GM13977 (cell line): Measurements from ENCODE around the gene SLC24A5.

Source experiments
- DNase-seq: peaks from one replicate; pipeline ENCODE4 v3.0.0; 2012; ENCODE audit warnings: low spot score
- CTCF ChIP-seq: IDR thresholded peaks from 2 replicates; pipeline ENCODE4 v1.5.1; 2012; ENCODE audit warnings: mild to moderate bottlenecking, control low read depth; ENCODE audit not compliant: insufficient read depth; ENCODE audit errors: extremely low read depth, missing control alignments
- in situ Hi-C: fragments of 300-500 bp; cut with MboI; formaldehyde crosslinking; loops from one replicate; pipeline ENCODE4 v1.12.0; 2022; ENCODE audit warnings: low sequenced_read_pairs, low pct_unique_long_range_greater_than_20kb, mixed read lengths, inconsistent platforms; ENCODE audit not compliant: unreplicated experiment

SLC24A5 gene

DNA sequence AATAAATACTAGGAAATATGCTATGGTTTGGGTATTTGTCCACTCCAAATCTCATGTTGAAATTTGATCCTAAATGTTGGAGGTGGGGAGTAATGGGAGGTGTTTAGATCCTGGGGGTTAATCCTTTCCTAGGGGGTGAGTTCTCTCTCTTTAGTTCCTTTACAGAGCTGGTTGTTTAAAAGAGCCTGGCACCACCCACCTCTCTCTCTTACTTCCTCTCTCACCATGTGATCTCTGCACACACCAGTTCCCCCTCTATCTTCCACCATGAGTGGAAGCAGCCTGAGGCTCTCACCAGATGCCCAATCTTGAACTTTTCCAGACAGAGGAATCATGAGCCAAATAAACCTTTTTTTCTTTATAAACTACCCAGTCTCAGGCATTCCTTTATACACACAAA is 10.5 kb downstream of the SLC24A5 start:
- in situ Hi-C loops = no loop called here
- TF ChIP-seq CTCF = no peak

GRCh38 chr15:48132874-48133273 is 12.1 kb downstream of the SLC24A5 start:
- in situ Hi-C loops = no loop called here
- DNase-seq = no peak
- no peak for TF ChIP-seq CTCF

More for the DNA sequence above, 10.5 kb downstream of the SLC24A5 start:
- DNase-seq = no peak

GRCh38 chr15:48143856-48144255 is 23.1 kb downstream of the SLC24A5 start:
- in situ Hi-C loops = no loop called here
- no peak for TF ChIP-seq CTCF
- DNase-seq = no peak

- peak; percentile 7 for DNase-seq
- in situ Hi-C loops = no loop called here
- TF ChIP-seq CTCF = no peak
These were observed 24.1 kb downstream of the SLC24A5 start for GRCh38 chr15:48144889-48145288.

DNA sequence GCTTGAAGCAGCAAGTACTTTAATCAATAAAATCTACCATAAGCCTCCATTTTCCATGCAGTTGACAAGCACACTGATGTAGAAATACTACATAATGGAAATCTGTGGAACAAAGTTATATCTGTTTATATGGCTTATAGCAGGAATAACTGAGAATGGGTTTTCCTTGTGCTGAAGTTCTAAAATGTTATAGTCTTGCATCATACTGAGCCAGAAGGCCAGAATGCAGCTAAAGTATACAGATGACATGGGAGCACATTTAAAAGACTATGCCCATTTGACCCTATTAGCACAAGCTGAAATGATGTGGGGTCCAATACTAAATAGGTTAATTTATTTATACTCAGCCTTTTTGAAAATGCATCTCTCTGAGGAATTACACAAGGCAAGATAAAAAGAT is 25.1 kb downstream of the SLC24A5 start:
- TF ChIP-seq CTCF = no peak
- DNase-seq = no peak
- in situ Hi-C loops = no loop called here

- DNase-seq = no peak
- TF ChIP-seq CTCF = no peak
- in situ Hi-C loops = no loop called here
These were observed 26.6 kb downstream of the SLC24A5 start for GRCh38 chr15:48147358-48147757.

DNA sequence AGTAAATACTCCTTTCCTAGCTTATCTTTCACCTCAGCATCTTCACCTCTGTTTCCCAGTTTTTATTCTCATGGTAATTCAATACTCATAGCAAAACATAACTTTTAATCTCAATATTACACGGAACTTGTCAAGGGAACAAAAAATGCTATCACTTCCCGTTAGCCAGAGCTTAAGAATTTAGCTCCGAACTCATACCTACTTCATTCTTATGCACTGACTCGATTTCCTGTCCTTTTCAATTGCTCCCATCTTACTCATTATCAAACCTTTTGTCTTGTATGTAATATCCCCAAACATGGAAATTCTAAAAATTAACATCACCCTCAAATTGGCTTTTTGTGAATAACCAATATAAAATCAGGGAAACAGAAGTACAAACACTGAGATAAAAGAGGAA is 29.1 kb downstream of the SLC24A5 start:
- DNase-seq = no peak
- TF ChIP-seq CTCF = no peak
- in situ Hi-C loops = no loop called here
